Measurements from ENCODE around the gene HEMK1. TPM values are rescaled to one million over a fixed set of nuclear protein-coding genes. Genes with fewer than 3 reads are reported as not detected.
A peak's percentile ranks its signal among the peaks of the same experiment; 100 is the strongest.

Gene HEMK1
- total and polyA plus RNA-seq, 4 donors, result 3.7 to 9.5 (median 8.9) TPM

GRCh38 chr3:50525987-50526386, 43.3 kb upstream of the HEMK1 start:
- Histone ChIP-seq H3K27ac (ENCODE audit: low read depth in 1 of 2, low read length in 2 of 2) (no peak overlapping the region), H3K36me3 (ENCODE audit: control insufficient read depth in 4 of 4, insufficient read depth in 3 of 4, low read depth in 1 of 4, low read length in 3 of 4) (no peaks in the 10 kb centered on the region), H3K4me1 (ENCODE audit: control insufficient read depth in 4 of 4, insufficient read depth in 4 of 4, low read length in 3 of 4) (no peaks in the 10 kb centered on the region), H3K9ac (ENCODE audit: low read depth in 1 of 2, low read length in 2 of 2) (no peak overlapping the region), H3K27me3 (ENCODE audit: control insufficient read depth in 4 of 4, insufficient read depth in 4 of 4, low read length in 3 of 4) (no peaks in the 10 kb centered on the region), H3K4me3 (ENCODE audit: low read depth in 1 of 3, low read length in 3 of 3) (no peak overlapping the region), H3K9me3 (ENCODE audit: control insufficient read depth in 4 of 4, low read length in 3 of 4) (no peaks in the 10 kb centered on the region)
- TF ChIP-seq ATF3 (IDR thresholded peaks at IDR 0.05), result no peak
- no peak for TF ChIP-seq GABPA (IDR thresholded peaks at IDR 0.05 in 1 of 2, conservative IDR thresholded peaks at IDR 0.05 in 1 of 2)
- no peak for TF ChIP-seq YY1 (IDR thresholded peaks at IDR 0.05)
- TF ChIP-seq HNF4A (conservative IDR thresholded peaks at IDR 0.05), result no peak
- peak; percentile 98 for TF ChIP-seq REST (IDR thresholded peaks at IDR 0.05)
- TF ChIP-seq ZBTB33 (IDR thresholded peaks at IDR 0.05), result no peak
- DNase-seq (ENCODE audit: low spot score), result peak; percentile 69
- WGBS, result 47% methylated on average over 6 of the region's 6 CpGs

GRCh38 chr3:50530001-50530970, 39.0 kb upstream of the HEMK1 start:
- H3K27me3 ChIP-seq (ENCODE audit: control insufficient read depth in 4 of 4, insufficient read depth in 4 of 4, low read length in 3 of 4), result no peaks in the 10 kb centered on the region
- H3K4me3 ChIP-seq (ENCODE audit: low read depth in 1 of 3, low read length in 3 of 3), result no peak overlapping the region
- H3K27ac ChIP-seq (ENCODE audit: low read depth in 1 of 2, low read length in 2 of 2), result no peak overlapping the region
- H3K9ac ChIP-seq (ENCODE audit: low read depth in 1 of 2, low read length in 2 of 2), result no peak overlapping the region
- no peaks in the 10 kb centered on the region for H3K36me3 ChIP-seq (ENCODE audit: control insufficient read depth in 4 of 4, insufficient read depth in 3 of 4, low read depth in 1 of 4, low read length in 3 of 4)
- no peaks in the 10 kb centered on the region for H3K9me3 ChIP-seq (ENCODE audit: control insufficient read depth in 4 of 4, low read length in 3 of 4)
- WGBS, result 23% methylated on average over 48 of the region's 48 CpGs
- DNase-seq (ENCODE audit: low spot score), result no peak
- no peaks in the 10 kb centered on the region for H3K4me1 ChIP-seq (ENCODE audit: control insufficient read depth in 4 of 4, insufficient read depth in 4 of 4, low read length in 3 of 4)
- TF ChIP-seq SP1 (IDR thresholded peaks at IDR 0.05) (no peak), HNF4A (conservative IDR thresholded peaks at IDR 0.05) (no peak), ZBTB33 (IDR thresholded peaks at IDR 0.05) (no peak), JUND (IDR thresholded peaks at IDR 0.05) (no peak), GABPA (IDR thresholded peaks at IDR 0.05 in 1 of 2, conservative IDR thresholded peaks at IDR 0.05 in 1 of 2) (no peak), YY1 (IDR thresholded peaks at IDR 0.05) (no peak), REST (IDR thresholded peaks at IDR 0.05) (no peak), MAX (IDR thresholded peaks at IDR 0.05) (no peak), RAD21 (IDR thresholded peaks at IDR 0.05) (no peak), TAF1 (conservative IDR thresholded peaks at IDR 0.05) (no peak), RXRA (IDR thresholded peaks at IDR 0.05) (no peak), FOXA1 (IDR thresholded peaks at IDR 0.05) (no peak), HNF4G (IDR thresholded peaks at IDR 0.05) (no peak), ATF3 (IDR thresholded peaks at IDR 0.05) (no peak), FOXA2 (IDR thresholded peaks at IDR 0.05) (no peak), EGR1 (IDR thresholded peaks at IDR 0.05; ENCODE audit: low read depth in 2 of 2) (no peak)

All from liver (tissue), 9 donors.